IMR-90 (cell line): ENCODE results near the gene NUMA1.

Source experiments
- CEBPB ChIP-seq: IDR thresholded peaks from 2 replicates; pipeline ENCODE4 v1.6.1; 2012; ENCODE audit warnings: low read depth, low read length, improper control_type of control experiment
- MAFK ChIP-seq: IDR thresholded peaks from 2 replicates; pipeline ENCODE4 v1.6.1; 2012; ENCODE audit warnings: low read depth, low read length, improper control_type of control experiment
- MAZ ChIP-seq: IDR thresholded peaks from 2 replicates; pipeline ENCODE4 v1.6.1; 2012; ENCODE audit warnings: low read depth, mild to moderate bottlenecking, low read length, improper control_type of control experiment, moderate library complexity, borderline replicate concordance
- MXI1 ChIP-seq: IDR thresholded peaks from 2 replicates; pipeline ENCODE4 v1.6.1; 2012; ENCODE audit warnings: low read depth, mild to moderate bottlenecking, low read length, moderate library complexity, borderline replicate concordance
- NFE2L2 ChIP-seq: fragments of 150-350 bp; IDR thresholded peaks from 2 replicates; pipeline ENCODE4 v1.6.1; 2016; ENCODE audit warnings: low read depth, mild to moderate bottlenecking, low read length
- POLR2A ChIP-seq: IDR thresholded peaks from 2 replicates; pipeline ENCODE4 v1.6.1; 2012; ENCODE audit warnings: mild to moderate bottlenecking, low read depth, low read length
- RCOR1 ChIP-seq: IDR thresholded peaks from 2 replicates; pipeline ENCODE4 v1.6.1; 2012; ENCODE audit warnings: mild to moderate bottlenecking, low read length, improper control_type of control experiment; ENCODE audit not compliant: insufficient replicate concordance
- RFX5 ChIP-seq: IDR thresholded peaks from 2 replicates; pipeline ENCODE4 v1.8.0; 2012; ENCODE audit warnings: low read depth, mild to moderate bottlenecking, low read length, moderate library complexity
- SMC3 ChIP-seq: fragments of 150-350 bp; IDR thresholded peaks from 2 replicates; pipeline ENCODE4 v1.6.1; 2016; ENCODE audit warnings: low read depth, mild to moderate bottlenecking, antibody characterized with exemption, low read length, moderate library complexity
- TF ChIP-seq, protein P1 (sequence below): conservative IDR thresholded peaks from 2 replicates; pipeline ENCODE4 v1.5.1; 2012; ENCODE audit warnings: mild to moderate bottlenecking, low read depth, low read length, improper control_type of control experiment
- TF ChIP-seq, protein P2 (sequence below): fragments of 150-350 bp; IDR thresholded peaks from 2 replicates; pipeline ENCODE4 v1.6.1; 2017; ENCODE audit warnings: mild to moderate bottlenecking, antibody characterized with exemption, low read length, low read depth
- TF ChIP-seq, protein P3 (sequence below): fragments of 150-350 bp; IDR thresholded peaks from 2 replicates; pipeline ENCODE4 v1.6.1; 2016; ENCODE audit warnings: low read depth, mild to moderate bottlenecking, low read length, moderate library complexity, borderline replicate concordance

DNA sequence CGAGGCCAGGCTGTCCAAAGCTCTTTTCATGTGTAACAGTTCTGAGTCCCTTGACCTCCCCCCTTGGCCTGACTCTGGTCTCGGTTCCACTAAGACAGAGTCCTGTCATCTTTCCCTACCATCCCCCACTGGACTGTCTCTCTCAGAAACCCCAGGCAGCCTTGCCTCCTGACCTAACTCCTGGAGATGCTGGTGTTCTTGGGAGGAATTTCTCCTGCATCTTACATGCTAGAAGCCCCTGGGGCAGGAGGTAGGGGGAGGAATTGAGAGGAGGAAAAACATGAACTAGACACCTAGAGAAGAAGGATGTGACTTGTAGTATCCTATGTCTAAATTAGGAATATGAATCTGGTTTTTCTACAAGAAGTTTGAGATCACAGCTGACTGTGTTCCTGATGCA is 82.3 kb downstream of the NUMA1 start:
- TF ChIP-seq, protein P1, sequence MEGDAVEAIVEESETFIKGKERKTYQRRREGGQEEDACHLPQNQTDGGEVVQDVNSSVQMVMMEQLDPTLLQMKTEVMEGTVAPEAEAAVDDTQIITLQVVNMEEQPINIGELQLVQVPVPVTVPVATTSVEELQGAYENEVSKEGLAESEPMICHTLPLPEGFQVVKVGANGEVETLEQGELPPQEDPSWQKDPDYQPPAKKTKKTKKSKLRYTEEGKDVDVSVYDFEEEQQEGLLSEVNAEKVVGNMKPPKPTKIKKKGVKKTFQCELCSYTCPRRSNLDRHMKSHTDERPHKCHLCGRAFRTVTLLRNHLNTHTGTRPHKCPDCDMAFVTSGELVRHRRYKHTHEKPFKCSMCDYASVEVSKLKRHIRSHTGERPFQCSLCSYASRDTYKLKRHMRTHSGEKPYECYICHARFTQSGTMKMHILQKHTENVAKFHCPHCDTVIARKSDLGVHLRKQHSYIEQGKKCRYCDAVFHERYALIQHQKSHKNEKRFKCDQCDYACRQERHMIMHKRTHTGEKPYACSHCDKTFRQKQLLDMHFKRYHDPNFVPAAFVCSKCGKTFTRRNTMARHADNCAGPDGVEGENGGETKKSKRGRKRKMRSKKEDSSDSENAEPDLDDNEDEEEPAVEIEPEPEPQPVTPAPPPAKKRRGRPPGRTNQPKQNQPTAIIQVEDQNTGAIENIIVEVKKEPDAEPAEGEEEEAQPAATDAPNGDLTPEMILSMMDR = no peak
- TF ChIP-seq MAZ (no peak), CEBPB (no peak), POLR2A (no peak), MXI1 (no peak), SMC3 (no peak), NFE2L2 (no peak), RCOR1 (no peak), MAFK (no peak), RFX5 (no peak)
- TF ChIP-seq, protein P2, sequence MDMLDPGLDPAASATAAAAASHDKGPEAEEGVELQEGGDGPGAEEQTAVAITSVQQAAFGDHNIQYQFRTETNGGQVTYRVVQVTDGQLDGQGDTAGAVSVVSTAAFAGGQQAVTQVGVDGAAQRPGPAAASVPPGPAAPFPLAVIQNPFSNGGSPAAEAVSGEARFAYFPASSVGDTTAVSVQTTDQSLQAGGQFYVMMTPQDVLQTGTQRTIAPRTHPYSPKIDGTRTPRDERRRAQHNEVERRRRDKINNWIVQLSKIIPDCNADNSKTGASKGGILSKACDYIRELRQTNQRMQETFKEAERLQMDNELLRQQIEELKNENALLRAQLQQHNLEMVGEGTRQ = no peak
- TF ChIP-seq, protein P3, sequence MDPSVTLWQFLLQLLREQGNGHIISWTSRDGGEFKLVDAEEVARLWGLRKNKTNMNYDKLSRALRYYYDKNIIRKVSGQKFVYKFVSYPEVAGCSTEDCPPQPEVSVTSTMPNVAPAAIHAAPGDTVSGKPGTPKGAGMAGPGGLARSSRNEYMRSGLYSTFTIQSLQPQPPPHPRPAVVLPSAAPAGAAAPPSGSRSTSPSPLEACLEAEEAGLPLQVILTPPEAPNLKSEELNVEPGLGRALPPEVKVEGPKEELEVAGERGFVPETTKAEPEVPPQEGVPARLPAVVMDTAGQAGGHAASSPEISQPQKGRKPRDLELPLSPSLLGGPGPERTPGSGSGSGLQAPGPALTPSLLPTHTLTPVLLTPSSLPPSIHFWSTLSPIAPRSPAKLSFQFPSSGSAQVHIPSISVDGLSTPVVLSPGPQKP = no peak
